A549 (cell line): ENCODE measurements around the gene AMMECR1. TPM values are rescaled to one million over a fixed set of nuclear protein-coding genes. Genes with fewer than 3 reads are reported as not detected.

ENCODE experiments used
- ATAC-seq, 2 experiments: fragments of 200-7000 bp in 1 of 2; fragments of >200 bp in 1 of 2; cut with Nextera tagmentation in 1 of 2; cut with Tn5 transposase in 1 of 2; 3 replicates each; pipeline versions ENCODE4 v1.8.0 to v1.9.1; 2018 to 2020; ENCODE audit warnings: mild to moderate bottlenecking in 1 of 2, moderate library complexity in 1 of 2
- CTCF ChIA-PET: fragments of 300-600 bp; sonication (Branson Sonifier 250); formaldehyde crosslinking; extraction: SDS; loops from one replicate; lab custom pipeline; 2021; ENCODE audit warnings: antibody characterized with exemption, inconsistent platforms; lab: Yijun Ruan, JAX
- POLR2A ChIA-PET: fragments of 350-600 bp; formaldehyde crosslinking; extraction: SDS; loops from one replicate; lab custom pipeline; 2021; ENCODE audit warnings: antibody characterized with exemption, inconsistent platforms; lab: Yijun Ruan, JAX
- DNase-seq, 2 experiments: peaks; one replicate each; pipeline versions ENCODE4 v3.0.0 to v3.0.0-alpha.2; 2011 to 2016; ENCODE audit warnings: low read depth in 1 of 2, low spot score in 1 of 2
- FAIRE-seq: peaks from 2 replicates; lab custom pipeline; 2011; peaks lifted over from hg19 to GRCh38; lab: Jason Lieb, UNC
- H3K27ac ChIP-seq, 2 experiments: fragments of >200 bp; sonication (Bioruptor Twin); formaldehyde crosslinking; 3 replicates each; pipeline ENCODE4 v1.5.1; 2016 to 2017
- H3K4me1 ChIP-seq: fragments of >200 bp; sonication (Bioruptor Twin); formaldehyde crosslinking; 3 replicates; pipeline ENCODE4 v1.6.1; 2016
- H3K4me2 ChIP-seq: fragments of >200 bp; sonication (Bioruptor Twin); formaldehyde crosslinking; 3 replicates; pipeline ENCODE4 v1.6.1; 2016
- H3K4me3 ChIP-seq: fragments of >200 bp; sonication (Bioruptor Twin); formaldehyde crosslinking; 3 replicates; pipeline ENCODE4 v1.5.1; 2016
- H3K9me3 ChIP-seq: fragments of >200 bp; sonication (Bioruptor Twin); formaldehyde crosslinking; 3 replicates; pipeline ENCODE4 v1.6.1; 2016
- BHLHE40 ChIP-seq: IDR thresholded peaks from 2 replicates; pipeline ENCODE4 v1.6.1; 2012; ENCODE audit warnings: low read depth, low read length, inconsistent platforms
- CBX8 ChIP-seq: fragments of 200-600 bp; sonication (generic); IDR thresholded peaks from 2 replicates; pipeline ENCODE4 v1.6.1; 2016
- CEBPB ChIP-seq, 2 experiments: fragments of >200 bp in 1 of 2; sonication (Bioruptor Twin) in 1 of 2; formaldehyde crosslinking in 1 of 2; IDR thresholded peaks; 2 replicates each; pipeline ENCODE4 v1.6.1; 2012 to 2016
- CHD4 ChIP-seq: fragments of 200-600 bp; sonication (generic); IDR thresholded peaks from 2 replicates; pipeline ENCODE4 v1.6.1; 2016; ENCODE audit warnings: antibody characterized with exemption, mild to moderate bottlenecking, borderline replicate concordance
- FOXS1 ChIP-seq: fragments of 250-450 bp; sonication (Bioruptor Pico); IDR thresholded peaks from 2 replicates; pipeline ENCODE4 v1.5.0; 2020; ENCODE audit warnings: mild to moderate bottlenecking, moderate library complexity
- HOXA7 ChIP-seq: fragments of 250-450 bp; sonication (Bioruptor Pico); IDR thresholded peaks from 2 replicates; pipeline ENCODE4 v1.5.0; 2020; ENCODE audit warnings: mild to moderate bottlenecking, moderate library complexity
- MAFK ChIP-seq: fragments of 450-650 bp; IDR thresholded peaks from 2 replicates; pipeline ENCODE4 v1.6.1; 2014; ENCODE audit not compliant: partially characterized antibody
- MAZ ChIP-seq: fragments of 150-350 bp; IDR thresholded peaks from 2 replicates; pipeline ENCODE4 v1.6.1; 2014; ENCODE audit warnings: antibody characterized with exemption, low read depth, low read length, borderline replicate concordance
- NFE2L2 ChIP-seq: fragments of 150-350 bp; conservative IDR thresholded peaks from 2 replicates; pipeline ENCODE4 v1.6.1; 2014; ENCODE audit warnings: low read length
- RNF2 ChIP-seq: fragments of 200-600 bp; sonication (generic); IDR thresholded peaks from 2 replicates; pipeline ENCODE4 v1.6.1; 2016; ENCODE audit warnings: low read depth, mild to moderate bottlenecking, antibody characterized with exemption, moderate library complexity, borderline replicate concordance
- ZFP36 ChIP-seq: fragments of 450-650 bp; IDR thresholded peaks from 2 replicates; pipeline ENCODE4 v1.6.1; 2014; ENCODE audit warnings: borderline replicate concordance; ENCODE audit not compliant: partially characterized antibody
- ZNF302 ChIP-seq: fragments of 250-450 bp; sonication (Bioruptor Pico); IDR thresholded peaks from 2 replicates; pipeline ENCODE4 v1.9.0; 2021; ENCODE audit warnings: inconsistent platforms, mild to moderate bottlenecking, moderate library complexity
- WGBS: methylation state at CpG from one replicate; pipeline ENCODE4 v1.1.6; 2017; ENCODE audit errors: missing lambda C conversion rate; 5-methylcytosine and 5-hydroxymethylcytosine counted together
- polyA plus RNA-seq, 4 experiments: library from polyadenylated mRNA; depleted of rRNA in 3 of 4; stranded (reverse); fragments of >200 nt; fragmentation: RNase III in 1 of 4; extraction: RNeasy Plus Mini Kit Qiagen cat#74134 plus additional on column Dnase treatment in 1 of 4; gene quantifications; 2 replicates in 3 of 4; 3 replicates in 1 of 4; pipeline ENCODE4 v1.2.3, GENCODE V29; 2011 to 2017
- TF ChIP-seq, protein P1 (sequence below): fragments of 450-650 bp; IDR thresholded peaks from 2 replicates; pipeline ENCODE4 v1.6.1; 2014; ENCODE audit warnings: antibody characterized with exemption
- TF ChIP-seq, protein P2 (sequence below): fragments of >200 bp; sonication (Bioruptor Twin); formaldehyde crosslinking; IDR thresholded peaks from 3 replicates; pipeline ENCODE4 v1.6.1; 2016
- TF ChIP-seq, protein P3 (sequence below): fragments of >200 bp; sonication (Bioruptor Twin); formaldehyde crosslinking; IDR thresholded peaks from 3 replicates; pipeline ENCODE4 v1.5.1; 2016
- TF ChIP-seq, protein P4 (sequence below): IDR thresholded peaks from 2 replicates; pipeline ENCODE4 v1.6.1; 2012; ENCODE audit warnings: low read depth, borderline replicate concordance

The AMMECR1 gene
- polyA plus RNA-seq, 2 of the 4 experiments (the other 2 are of a cell fraction) = 7.9 to 13.7 TPM

DNA sequence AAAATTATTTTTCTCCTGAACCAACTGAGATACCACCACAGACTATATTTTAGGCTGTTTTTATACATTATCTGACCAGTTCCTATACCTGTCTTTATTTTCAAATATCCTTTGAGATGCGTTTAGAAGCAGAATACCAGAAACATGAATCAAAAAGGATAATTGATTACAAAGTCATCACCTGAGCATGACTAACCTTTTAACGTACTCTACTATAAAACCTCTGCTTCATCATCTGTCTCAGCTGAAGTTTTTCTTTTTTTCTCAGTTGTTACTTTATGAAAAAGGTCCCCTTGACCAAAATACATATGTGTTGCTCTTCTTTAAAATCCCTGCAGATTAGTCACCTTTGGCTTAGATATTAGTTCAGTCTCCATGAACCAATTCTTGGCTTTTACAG, 109.8 kb downstream of the AMMECR1 start (continued):
- TF ChIP-seq CHD4 = no peak
- TF ChIP-seq, protein P1, sequence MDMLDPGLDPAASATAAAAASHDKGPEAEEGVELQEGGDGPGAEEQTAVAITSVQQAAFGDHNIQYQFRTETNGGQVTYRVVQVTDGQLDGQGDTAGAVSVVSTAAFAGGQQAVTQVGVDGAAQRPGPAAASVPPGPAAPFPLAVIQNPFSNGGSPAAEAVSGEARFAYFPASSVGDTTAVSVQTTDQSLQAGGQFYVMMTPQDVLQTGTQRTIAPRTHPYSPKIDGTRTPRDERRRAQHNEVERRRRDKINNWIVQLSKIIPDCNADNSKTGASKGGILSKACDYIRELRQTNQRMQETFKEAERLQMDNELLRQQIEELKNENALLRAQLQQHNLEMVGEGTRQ = no peak

DNA sequence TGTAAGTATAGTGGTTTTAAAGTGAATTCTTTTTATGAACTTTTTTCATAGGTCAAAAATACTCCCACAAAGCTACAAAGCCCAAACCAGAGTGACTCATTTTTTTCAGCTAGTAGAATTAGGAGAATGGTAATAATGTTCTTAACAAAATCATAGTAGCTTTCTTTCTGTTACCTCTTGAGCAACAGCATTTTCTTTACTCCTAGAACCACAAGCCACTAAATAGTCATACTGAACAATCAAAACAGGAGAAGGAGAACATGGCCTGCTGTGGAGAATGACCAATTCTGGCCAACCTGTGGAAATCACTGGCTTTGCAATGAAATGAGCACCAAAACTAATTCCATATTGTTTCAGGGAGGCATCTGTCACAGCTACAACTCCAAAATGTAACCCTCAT, 112.9 kb downstream of the AMMECR1 start:
- Histone ChIP-seq H3K4me3 (no peak overlapping the region), H3K27ac (no peak overlapping the region), H3K4me2 (no peak overlapping the region), H3K9me3 (no peaks in the 10 kb centered on the region), H3K4me1 (peaks cover 27% of the 10 kb centered on the region)
- ATAC-seq (no peak), FAIRE-seq (no peak), DNase-seq (no peak)
- POLR2A ChIA-PET = no interaction called here
- CTCF ChIA-PET = interaction anchor here (0.9 to 1.1 kb wide), 2 partner anchors 44 to 208 kb away, joined by 3 to 5 read pairs; no protein-coding TSS in a partner anchor
- TF ChIP-seq FOXS1 (CRISPR knock-in tag) (no peak), HOXA7 (CRISPR knock-in tag) (no peak), ZNF302 (CRISPR knock-in tag) (no peak), RNF2 (no peak), CBX8 (no peak), ZFP36 (no peak), BHLHE40 (no peak), MAFK (no peak), MAZ (no peak)
- TF ChIP-seq, protein P2, sequence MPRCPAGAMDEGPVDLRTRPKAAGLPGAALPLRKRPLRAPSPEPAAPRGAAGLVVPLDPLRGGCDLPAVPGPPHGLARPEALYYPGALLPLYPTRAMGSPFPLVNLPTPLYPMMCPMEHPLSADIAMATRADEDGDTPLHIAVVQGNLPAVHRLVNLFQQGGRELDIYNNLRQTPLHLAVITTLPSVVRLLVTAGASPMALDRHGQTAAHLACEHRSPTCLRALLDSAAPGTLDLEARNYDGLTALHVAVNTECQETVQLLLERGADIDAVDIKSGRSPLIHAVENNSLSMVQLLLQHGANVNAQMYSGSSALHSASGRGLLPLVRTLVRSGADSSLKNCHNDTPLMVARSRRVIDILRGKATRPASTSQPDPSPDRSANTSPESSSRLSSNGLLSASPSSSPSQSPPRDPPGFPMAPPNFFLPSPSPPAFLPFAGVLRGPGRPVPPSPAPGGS = no peak
- TF ChIP-seq, protein P3, sequence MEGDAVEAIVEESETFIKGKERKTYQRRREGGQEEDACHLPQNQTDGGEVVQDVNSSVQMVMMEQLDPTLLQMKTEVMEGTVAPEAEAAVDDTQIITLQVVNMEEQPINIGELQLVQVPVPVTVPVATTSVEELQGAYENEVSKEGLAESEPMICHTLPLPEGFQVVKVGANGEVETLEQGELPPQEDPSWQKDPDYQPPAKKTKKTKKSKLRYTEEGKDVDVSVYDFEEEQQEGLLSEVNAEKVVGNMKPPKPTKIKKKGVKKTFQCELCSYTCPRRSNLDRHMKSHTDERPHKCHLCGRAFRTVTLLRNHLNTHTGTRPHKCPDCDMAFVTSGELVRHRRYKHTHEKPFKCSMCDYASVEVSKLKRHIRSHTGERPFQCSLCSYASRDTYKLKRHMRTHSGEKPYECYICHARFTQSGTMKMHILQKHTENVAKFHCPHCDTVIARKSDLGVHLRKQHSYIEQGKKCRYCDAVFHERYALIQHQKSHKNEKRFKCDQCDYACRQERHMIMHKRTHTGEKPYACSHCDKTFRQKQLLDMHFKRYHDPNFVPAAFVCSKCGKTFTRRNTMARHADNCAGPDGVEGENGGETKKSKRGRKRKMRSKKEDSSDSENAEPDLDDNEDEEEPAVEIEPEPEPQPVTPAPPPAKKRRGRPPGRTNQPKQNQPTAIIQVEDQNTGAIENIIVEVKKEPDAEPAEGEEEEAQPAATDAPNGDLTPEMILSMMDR = no peak
- TF ChIP-seq, protein P1 = no peak
- TF ChIP-seq, protein P4, sequence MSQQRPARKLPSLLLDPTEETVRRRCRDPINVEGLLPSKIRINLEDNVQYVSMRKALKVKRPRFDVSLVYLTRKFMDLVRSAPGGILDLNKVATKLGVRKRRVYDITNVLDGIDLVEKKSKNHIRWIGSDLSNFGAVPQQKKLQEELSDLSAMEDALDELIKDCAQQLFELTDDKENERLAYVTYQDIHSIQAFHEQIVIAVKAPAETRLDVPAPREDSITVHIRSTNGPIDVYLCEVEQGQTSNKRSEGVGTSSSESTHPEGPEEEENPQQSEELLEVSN = no peak

DNA sequence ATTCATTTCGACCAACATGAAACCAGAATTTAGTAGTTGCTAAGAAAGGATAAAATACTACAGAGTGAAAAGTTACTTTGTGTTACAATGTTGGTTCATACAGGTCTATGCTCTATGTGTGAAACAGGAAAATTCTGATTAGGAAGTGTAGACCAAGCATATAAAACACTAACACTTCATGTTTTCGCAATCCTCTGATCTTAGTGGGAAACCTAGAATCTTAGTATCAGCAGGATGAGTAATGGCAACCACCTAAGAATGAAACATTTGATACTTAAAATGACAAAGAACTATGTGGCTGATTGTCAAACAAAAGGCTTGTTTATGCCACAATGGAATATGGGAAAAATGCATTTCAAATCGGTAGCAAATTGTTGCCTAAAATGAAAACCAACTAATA, 116.1 kb downstream of the AMMECR1 start:
- Histone ChIP-seq H3K4me3 (no peak overlapping the region), H3K9me3 (no peaks in the 10 kb centered on the region), H3K4me2 (no peak overlapping the region), H3K27ac (no peak overlapping the region), H3K4me1 (peaks cover 12% of the 10 kb centered on the region; the same call in 1 of the 3 replicates)
- TF ChIP-seq NFE2L2 = no peak
- peak in 1 of 2 experiments; percentile 13; a peak in 1 of 4 replicates for TF ChIP-seq CEBPB (IDR thresholded peaks at IDR 0.05)
- no peak for DNase-seq
- ATAC-seq = no peak
- peak; percentile 36 for FAIRE-seq
- 68% methylated on average over 3 of the region's 3 CpGs for WGBS
- POLR2A ChIA-PET = no interaction called here
- CTCF ChIA-PET = interaction anchor here (1.6 to 2.0 kb wide), 2 partner anchors 8 kb away, joined by 3 to 6 read pairs; no protein-coding TSS in a partner anchor
